Measurements from ENCODE around the gene CAPN12. TPM values are rescaled to one million over a fixed set of nuclear protein-coding genes. Genes with fewer than 3 reads are reported as not detected.

CAPN12 gene
- total and polyA plus RNA-seq, 10 of the 15 experiments (the other 5 are each of a cell fraction or from before 2014, with no cell fraction given), result 0.64 to 4.6 (median 2.0) TPM

DNA sequence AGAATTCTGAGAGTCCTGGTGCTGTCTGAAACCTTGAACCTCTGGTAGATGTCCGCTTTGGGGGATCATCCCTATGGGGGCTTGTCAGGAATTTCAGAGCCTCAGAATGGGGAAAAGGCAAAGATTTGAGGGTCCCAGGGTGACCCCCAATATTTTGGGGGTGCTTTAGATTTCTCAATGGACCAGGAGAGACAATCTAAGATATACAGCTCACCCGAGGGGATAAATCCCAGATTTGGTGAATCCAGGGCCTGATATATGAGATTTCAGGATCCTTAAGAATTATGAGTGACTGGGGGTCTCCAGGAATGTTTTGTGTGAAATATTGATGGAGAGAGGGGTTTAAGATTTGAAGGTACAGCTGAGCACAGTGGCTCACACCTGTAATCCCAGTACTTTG lies 3.3 kb downstream of the CAPN12 start:
- intact Hi-C loops (cut with micrococcal nuclease; ENCODE audit: unreplicated experiment) (no loop called here), in situ Hi-C loops (cut with MboI) (no loop called here)
- no peaks in the 10 kb centered on the region for H3K9me3 ChIP-seq (replicated peaks; ENCODE audit: control insufficient read depth, insufficient read depth, low read length)
- CTCF ChIA-PET, result interaction anchor here (1.5 kb wide), 1 partner anchor 29 kb away, joined by 4 read pairs; no protein-coding TSS in a partner anchor
- no peak for FAIRE-seq
- no peaks in the 10 kb centered on the region for H4K20me1 ChIP-seq (ENCODE audit: control insufficient read depth, insufficient read depth)
- DNase-seq (ENCODE audit: low read depth, low spot score), result no peak
- SMC1A ChIA-PET (ENCODE audit: uncharacterized antibody, unreplicated experiment), result no interaction called here
- no peak overlapping the region for H2AFZ ChIP-seq (ENCODE audit: control insufficient read depth, low read depth, low read length)
- no peak overlapping the region for H3K4me2 ChIP-seq (ENCODE audit: control insufficient read depth, insufficient read depth)
- H3K27ac ChIP-seq (ENCODE audit: control insufficient read depth, insufficient read depth), result no peak overlapping the region
- no peak for ATAC-seq
- H3K9ac ChIP-seq (ENCODE audit: control insufficient read depth, insufficient read depth, low read length), result no peak overlapping the region
- no peaks in the 10 kb centered on the region for H3K79me2 ChIP-seq (ENCODE audit: control insufficient read depth, insufficient read depth, low read length)
- no peak overlapping the region for H3K4me3 ChIP-seq
- TF ChIP-seq YBX1 (IDR thresholded peaks at IDR 0.05), result no peak
- TF ChIP-seq, protein P1, sequence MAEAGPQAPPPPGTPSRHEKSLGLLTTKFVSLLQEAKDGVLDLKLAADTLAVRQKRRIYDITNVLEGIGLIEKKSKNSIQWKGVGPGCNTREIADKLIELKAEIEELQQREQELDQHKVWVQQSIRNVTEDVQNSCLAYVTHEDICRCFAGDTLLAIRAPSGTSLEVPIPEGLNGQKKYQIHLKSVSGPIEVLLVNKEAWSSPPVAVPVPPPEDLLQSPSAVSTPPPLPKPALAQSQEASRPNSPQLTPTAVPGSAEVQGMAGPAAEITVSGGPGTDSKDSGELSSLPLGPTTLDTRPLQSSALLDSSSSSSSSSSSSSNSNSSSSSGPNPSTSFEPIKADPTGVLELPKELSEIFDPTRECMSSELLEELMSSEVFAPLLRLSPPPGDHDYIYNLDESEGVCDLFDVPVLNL (IDR thresholded peaks at IDR 0.05; ENCODE audit: low read depth, low read length), result no peak
- no peak for TF ChIP-seq ZSCAN29 (IDR thresholded peaks at IDR 0.05)
- TF ChIP-seq, protein P2, sequence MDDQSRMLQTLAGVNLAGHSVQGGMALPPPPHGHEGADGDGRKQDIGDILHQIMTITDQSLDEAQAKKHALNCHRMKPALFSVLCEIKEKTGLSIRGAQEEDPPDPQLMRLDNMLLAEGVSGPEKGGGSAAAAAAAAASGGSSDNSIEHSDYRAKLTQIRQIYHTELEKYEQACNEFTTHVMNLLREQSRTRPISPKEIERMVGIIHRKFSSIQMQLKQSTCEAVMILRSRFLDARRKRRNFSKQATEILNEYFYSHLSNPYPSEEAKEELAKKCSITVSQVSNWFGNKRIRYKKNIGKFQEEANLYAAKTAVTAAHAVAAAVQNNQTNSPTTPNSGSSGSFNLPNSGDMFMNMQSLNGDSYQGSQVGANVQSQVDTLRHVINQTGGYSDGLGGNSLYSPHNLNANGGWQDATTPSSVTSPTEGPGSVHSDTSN (IDR thresholded peaks at IDR 0.05; ENCODE audit: insufficient replicate concordance, low read depth, low read length), result no peak
- TF ChIP-seq CHD2 (IDR thresholded peaks at IDR 0.05; ENCODE audit: borderline replicate concordance, low read depth, low read length), result no peak
- TF ChIP-seq BCL11A (IDR thresholded peaks at IDR 0.05; ENCODE audit: low read depth, low read length), result no peak
- TF ChIP-seq HDAC6 (IDR thresholded peaks at IDR 0.05; ENCODE audit: unreplicated experiment), result no peak
- TF ChIP-seq, protein P3, sequence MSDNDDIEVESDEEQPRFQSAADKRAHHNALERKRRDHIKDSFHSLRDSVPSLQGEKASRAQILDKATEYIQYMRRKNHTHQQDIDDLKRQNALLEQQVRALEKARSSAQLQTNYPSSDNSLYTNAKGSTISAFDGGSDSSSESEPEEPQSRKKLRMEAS (IDR thresholded peaks at IDR 0.05; ENCODE audit: low read depth, low read length), result no peak
- no peak for TF ChIP-seq PAX8 (IDR thresholded peaks at IDR 0.05)
- no peak for TF ChIP-seq ZNF207 (IDR thresholded peaks at IDR 0.05; ENCODE audit: borderline replicate concordance)
- no peak for TF ChIP-seq BMI1 (IDR thresholded peaks at IDR 0.05; ENCODE audit: borderline replicate concordance)
- TF ChIP-seq HCFC1 (IDR thresholded peaks at IDR 0.05; ENCODE audit: low read length), result no peak
- TF ChIP-seq RB1 (IDR thresholded peaks at IDR 0.05; ENCODE audit: borderline replicate concordance), result no peak
- no peak for TF ChIP-seq ZNF622 (IDR thresholded peaks at IDR 0.05)
- no peak for TF ChIP-seq RCOR1 (conservative IDR thresholded peaks at IDR 0.05; ENCODE audit: low read depth, low read length)
- TF ChIP-seq ZBED1 (IDR thresholded peaks at IDR 0.05; ENCODE audit: borderline replicate concordance), result no peak
- TF ChIP-seq, protein P4, sequence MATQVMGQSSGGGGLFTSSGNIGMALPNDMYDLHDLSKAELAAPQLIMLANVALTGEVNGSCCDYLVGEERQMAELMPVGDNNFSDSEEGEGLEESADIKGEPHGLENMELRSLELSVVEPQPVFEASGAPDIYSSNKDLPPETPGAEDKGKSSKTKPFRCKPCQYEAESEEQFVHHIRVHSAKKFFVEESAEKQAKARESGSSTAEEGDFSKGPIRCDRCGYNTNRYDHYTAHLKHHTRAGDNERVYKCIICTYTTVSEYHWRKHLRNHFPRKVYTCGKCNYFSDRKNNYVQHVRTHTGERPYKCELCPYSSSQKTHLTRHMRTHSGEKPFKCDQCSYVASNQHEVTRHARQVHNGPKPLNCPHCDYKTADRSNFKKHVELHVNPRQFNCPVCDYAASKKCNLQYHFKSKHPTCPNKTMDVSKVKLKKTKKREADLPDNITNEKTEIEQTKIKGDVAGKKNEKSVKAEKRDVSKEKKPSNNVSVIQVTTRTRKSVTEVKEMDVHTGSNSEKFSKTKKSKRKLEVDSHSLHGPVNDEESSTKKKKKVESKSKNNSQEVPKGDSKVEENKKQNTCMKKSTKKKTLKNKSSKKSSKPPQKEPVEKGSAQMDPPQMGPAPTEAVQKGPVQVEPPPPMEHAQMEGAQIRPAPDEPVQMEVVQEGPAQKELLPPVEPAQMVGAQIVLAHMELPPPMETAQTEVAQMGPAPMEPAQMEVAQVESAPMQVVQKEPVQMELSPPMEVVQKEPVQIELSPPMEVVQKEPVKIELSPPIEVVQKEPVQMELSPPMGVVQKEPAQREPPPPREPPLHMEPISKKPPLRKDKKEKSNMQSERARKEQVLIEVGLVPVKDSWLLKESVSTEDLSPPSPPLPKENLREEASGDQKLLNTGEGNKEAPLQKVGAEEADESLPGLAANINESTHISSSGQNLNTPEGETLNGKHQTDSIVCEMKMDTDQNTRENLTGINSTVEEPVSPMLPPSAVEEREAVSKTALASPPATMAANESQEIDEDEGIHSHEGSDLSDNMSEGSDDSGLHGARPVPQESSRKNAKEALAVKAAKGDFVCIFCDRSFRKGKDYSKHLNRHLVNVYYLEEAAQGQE (IDR thresholded peaks at IDR 0.05; ENCODE audit: low read depth, low read length), result no peak
- no peak for TF ChIP-seq WRNIP1 (IDR thresholded peaks at IDR 0.05; ENCODE audit: borderline replicate concordance, low read depth, low read length)
- no peak for TF ChIP-seq SUPT20H (IDR thresholded peaks at IDR 0.05; ENCODE audit: borderline replicate concordance, control insufficient read depth, low read depth, low read length)
- POLR2A ChIA-PET, result no interaction called here
- H3K27me3 ChIP-seq (replicated peaks in 1 of 2; ENCODE audit: control insufficient read depth in 2 of 2, insufficient read depth in 2 of 2, low read length in 1 of 2), result no peaks in the 10 kb centered on the region
- H3K36me3 ChIP-seq (ENCODE audit: control insufficient read depth in 2 of 2, insufficient read depth in 2 of 2, low read length in 1 of 2), result no peaks in the 10 kb centered on the region
- no TSS peak for BruUV-seq (replicated peaks)
- RAD21 ChIA-PET (ENCODE audit: unreplicated experiment), result no interaction called here
- peaks cover 3% of the 10 kb centered on the region for H3K4me1 ChIP-seq (ENCODE audit: control insufficient read depth, insufficient read depth, low read length)
- WGBS (ENCODE audit: insufficient coverage, insufficient replicate concordance, low lambda C conversion rate, missing lambda C conversion rate), result 41% methylated on average over 2 of the region's 2 CpGs

Measured in GM12878 (cell line).